T47D (cell line): ENCODE measurements around the gene METRNL.

Experiments used
- DNase-seq, 2 experiments: peaks; one replicate each; pipeline versions ENCODE4 v3.0.0 to v3.0.0-alpha.2; 2011 to 2012; ENCODE audit warnings: low read depth in 1 of 2, low spot score in 1 of 2
- JUND ChIP-seq: IDR thresholded peaks from 2 replicates; pipeline ENCODE4 v1.6.1; 2012; ENCODE audit warnings: low read depth
- in situ Hi-C: cut with HindIII; loops from 2 replicates; pipeline ENCODE4 v1.10.0; 2016; ENCODE audit warnings: low sequenced_read_pairs, low pct_unique_long_range_greater_than_20kb

Gene METRNL

DNA sequence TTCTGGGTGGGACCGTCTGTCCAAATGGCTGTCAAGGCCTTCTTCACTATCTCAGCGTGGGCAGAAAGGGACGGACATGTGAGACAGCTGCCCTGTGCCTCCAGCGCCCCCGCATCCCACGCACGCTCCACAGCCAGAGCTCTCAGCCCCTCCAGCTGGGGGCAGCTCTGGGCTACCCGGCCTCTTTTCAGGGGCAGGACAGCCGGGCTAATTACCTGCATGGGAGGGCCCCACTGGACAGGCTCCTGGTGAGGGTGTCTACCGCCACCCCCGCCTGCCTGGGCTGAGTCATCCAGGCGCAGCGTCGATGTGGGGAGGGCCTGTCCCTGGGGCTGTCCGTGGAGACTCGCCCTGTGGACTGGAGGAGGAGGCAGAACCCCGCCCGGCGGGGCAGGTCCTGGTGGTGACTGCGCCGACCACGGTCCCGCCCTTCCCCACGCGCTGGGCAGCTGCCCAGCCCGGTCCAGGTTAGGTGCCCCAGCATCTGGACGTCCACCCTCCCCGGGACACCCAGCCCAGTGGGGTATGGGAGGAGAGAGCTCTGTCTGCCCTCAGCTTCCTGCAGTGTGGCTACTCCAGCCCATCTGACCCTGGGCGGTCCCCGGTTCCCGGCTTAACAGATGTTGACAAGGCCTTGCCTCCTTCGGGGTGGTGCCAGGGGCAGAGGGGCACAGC is 5.9 kb upstream of the METRNL start:
- no peak for TF ChIP-seq JUND
- in situ Hi-C loops, result no loop called here
- no peak for DNase-seq

- no peak for DNase-seq
- in situ Hi-C loops, result no loop called here
- TF ChIP-seq JUND, result no peak
These were observed 4.8 kb upstream of the METRNL start for GRCh38 chr17:83074486-83075223.

- no peak for TF ChIP-seq JUND
- no peak for DNase-seq
- in situ Hi-C loops, result no loop called here
These were observed 4.0 kb upstream of the METRNL start for GRCh38 chr17:83075270-83075880.

DNA sequence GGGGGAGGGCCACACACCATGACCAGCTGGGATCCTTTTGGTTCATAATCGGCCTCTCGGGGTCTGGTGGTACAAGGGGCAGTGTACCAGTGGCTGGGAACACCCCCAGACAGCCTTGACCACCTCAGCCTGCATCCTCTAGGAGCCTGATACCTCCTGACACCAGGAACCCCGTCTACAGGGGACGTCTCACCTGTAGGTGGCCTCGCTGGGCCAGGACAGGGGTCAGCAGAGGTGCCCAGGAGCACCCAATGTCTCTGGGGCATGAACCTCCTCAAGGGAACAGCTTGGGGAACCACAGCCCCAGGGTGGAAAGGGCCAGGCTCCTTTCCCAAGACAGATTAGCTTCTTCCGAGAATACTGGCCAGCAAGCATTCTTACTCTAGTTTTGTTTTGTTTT is 2.5 kb upstream of the METRNL start:
- peak in 1 of 2 experiments; percentile 57 for DNase-seq
- in situ Hi-C loops, result no loop called here
- no peak for TF ChIP-seq JUND

DNA sequence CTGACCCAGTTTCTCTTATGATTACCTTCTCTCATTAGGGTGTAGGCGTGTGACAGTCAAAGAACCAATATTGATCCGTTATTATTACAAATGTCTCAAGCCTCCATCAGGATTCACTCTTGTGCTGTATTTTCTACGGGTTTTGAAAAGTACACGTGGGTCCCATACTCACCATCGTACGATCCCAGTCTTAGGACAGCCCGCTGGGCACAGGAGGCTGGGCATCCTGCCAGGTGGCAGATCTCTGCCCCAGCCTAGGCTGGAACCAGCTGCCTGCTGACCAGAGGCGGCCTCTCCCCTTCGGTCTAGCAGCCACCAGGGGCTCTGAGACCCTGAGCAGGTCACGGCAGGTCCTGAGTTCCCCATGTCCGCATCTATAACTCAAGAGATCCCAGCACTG is 2.0 kb upstream of the METRNL start:
- in situ Hi-C loops, result no loop called here
- no peak for DNase-seq
- no peak for TF ChIP-seq JUND

DNA sequence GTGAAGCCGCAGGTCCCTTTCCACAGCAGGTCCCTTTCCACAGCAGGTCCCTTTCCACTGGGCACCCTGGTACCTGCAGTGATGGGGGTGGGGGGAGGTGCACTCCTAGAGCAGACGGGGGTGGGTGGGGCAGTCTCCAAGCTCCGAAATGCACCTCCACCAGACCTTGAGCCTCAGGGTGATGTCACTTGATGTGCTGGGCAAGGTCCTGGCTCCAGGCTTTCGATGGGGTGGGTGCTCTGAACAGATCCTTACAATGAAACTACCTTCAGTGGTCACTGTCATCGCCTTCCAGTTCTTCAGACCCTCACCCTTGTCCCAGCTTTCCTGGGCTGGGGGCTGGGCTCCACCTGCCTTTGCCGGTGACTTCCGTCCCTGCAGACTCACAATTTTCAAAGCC is 1.5 kb upstream of the METRNL start:
- no peak for DNase-seq
- in situ Hi-C loops, result no loop called here
- TF ChIP-seq JUND, result no peak

- TF ChIP-seq JUND, result no peak
- DNase-seq, result no peak
- in situ Hi-C loops, result no loop called here
These were observed 744 bp upstream of the METRNL start for GRCh38 chr17:83078378-83079351.

DNA sequence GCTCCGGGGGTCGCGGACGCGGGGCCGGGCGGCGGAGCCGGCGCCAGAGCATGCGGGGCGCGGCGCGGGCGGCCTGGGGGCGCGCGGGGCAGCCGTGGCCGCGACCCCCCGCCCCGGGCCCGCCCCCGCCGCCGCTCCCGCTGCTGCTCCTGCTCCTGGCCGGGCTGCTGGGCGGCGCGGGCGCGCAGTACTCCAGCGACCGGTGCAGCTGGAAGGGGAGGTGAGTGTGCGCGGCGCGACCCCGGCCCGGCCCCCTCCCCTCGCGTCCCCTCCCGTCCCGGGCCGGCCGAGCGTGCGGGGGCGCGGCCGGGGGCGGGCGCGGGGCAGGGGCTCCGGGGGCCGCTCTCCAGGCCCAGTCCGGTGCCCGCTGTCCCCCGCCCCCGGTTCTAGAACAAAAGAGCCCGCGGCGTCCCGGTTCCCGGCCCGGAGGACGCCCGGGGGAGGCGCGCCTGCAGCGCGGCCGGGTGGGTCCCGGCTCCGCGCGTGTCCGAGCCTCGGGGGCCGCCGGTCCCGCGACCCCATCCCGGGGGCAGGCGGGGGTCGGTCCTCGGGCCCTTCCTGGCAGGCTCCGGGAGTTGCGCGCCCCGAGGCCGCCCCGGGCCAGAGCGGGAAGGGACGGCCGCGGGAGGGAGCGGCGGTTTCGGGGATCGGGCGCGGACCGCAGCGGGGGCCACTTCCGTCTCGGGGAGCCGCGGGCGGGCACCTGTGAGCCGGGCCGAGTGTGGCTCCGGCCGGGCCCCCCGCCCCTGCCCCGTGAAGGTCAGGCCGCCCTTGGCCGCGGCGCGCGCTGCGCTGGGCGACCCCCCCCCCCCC is 563 bp downstream of the METRNL start:
- no peak for DNase-seq
- TF ChIP-seq JUND, result no peak
- in situ Hi-C loops, result no loop called here

DNA sequence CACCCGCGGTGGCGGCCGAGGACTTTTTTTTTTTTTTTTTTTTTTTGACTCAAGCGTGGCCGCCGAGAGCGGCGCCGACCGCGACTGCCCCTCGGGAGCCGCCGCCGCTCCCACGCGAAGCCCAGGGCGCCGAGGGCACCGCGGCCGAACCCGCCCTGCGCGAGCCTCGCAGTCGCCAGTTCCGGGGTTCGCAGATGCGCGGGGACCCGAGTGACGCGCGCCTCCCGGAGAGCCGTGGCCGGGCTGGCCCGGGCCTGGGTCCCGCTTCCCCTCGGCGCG is 1.1 kb downstream of the METRNL start:
- in situ Hi-C loops, result no loop called here
- no peak for DNase-seq
- TF ChIP-seq JUND, result no peak

- in situ Hi-C loops, result no loop called here
- DNase-seq, result no peak
- TF ChIP-seq JUND, result no peak
These were observed 1.7 kb downstream of the METRNL start for GRCh38 chr17:83080858-83081683.

- in situ Hi-C loops, result no loop called here
- no peak for TF ChIP-seq JUND
- no peak for DNase-seq
These were observed 2.3 kb downstream of the METRNL start for GRCh38 chr17:83081684-83082201.
